Measurements from ENCODE around the gene RUNX1. TPM values are rescaled to one million over a fixed set of nuclear protein-coding genes. Genes with fewer than 3 reads are reported as not detected.

RUNX1 gene
- total and polyA plus RNA-seq, 10 of the 15 experiments (the other 5 are each of a cell fraction or from before 2014, with no cell fraction given) = 0.90 to 15.2 (median 4.1) TPM

GRCh38 chr21:34793471-34793870 is 255.6 kb downstream of the RUNX1 start (continued):
- TF ChIP-seq, protein P1, sequence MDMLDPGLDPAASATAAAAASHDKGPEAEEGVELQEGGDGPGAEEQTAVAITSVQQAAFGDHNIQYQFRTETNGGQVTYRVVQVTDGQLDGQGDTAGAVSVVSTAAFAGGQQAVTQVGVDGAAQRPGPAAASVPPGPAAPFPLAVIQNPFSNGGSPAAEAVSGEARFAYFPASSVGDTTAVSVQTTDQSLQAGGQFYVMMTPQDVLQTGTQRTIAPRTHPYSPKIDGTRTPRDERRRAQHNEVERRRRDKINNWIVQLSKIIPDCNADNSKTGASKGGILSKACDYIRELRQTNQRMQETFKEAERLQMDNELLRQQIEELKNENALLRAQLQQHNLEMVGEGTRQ (IDR thresholded peaks at IDR 0.05; ENCODE audit: borderline replicate concordance, low read depth, low read length) = no peak
- TF ChIP-seq EZH2 (IDR thresholded peaks at IDR 0.05; ENCODE audit: borderline replicate concordance, control insufficient read depth, low read depth, low read length) (no peak), MYC (IDR thresholded peaks at IDR 0.05; ENCODE audit: insufficient read depth, insufficient read length, insufficient replicate concordance, low read length, severe bottlenecking) (no peak)

DNA sequence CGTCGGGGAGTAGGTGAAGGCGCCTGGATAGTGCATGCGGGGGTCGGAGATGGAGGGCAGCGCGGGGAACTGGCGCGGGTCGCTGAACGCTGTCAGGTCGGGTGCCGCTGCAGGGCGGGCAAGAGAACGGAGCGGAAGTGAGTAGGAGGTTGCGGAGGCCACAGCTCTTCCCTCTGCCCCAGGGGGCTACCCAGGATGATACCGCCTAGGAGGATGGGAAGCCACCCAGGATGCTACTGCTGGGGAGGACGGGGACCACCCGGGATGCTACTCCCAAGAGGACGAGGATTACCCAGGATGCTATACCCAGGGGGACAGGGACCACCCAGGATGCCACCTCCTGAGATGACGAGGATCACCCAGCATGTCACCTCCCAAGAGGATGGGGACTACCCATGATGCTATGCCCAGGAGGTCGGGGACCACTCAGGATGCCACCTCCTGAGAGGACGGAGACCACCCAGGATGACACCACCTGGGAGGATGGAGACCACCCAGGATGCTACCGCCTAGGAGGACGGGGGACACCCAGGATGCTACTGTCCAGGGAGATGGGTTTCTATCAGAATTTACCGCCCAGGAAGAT is 256.5 kb downstream of the RUNX1 start:
- ChIA-PET RAD21 (ENCODE audit: unreplicated experiment) (no interaction called here), SMC1A (ENCODE audit: uncharacterized antibody, unreplicated experiment) (no interaction called here), POLR2A (no interaction called here), CTCF (no interaction called here)
- FAIRE-seq = no peak
- Histone ChIP-seq H3K36me3 (ENCODE audit: control insufficient read depth in 2 of 2, insufficient read depth in 2 of 2, low read length in 1 of 2) (no peaks in the 10 kb centered on the region; a peak in 2 of 4 replicates), H3K4me3 (no peak overlapping the region), H4K20me1 (ENCODE audit: control insufficient read depth, insufficient read depth) (no peaks in the 10 kb centered on the region), H3K4me1 (ENCODE audit: control insufficient read depth, insufficient read depth, low read length) (no peaks in the 10 kb centered on the region), H2AFZ (ENCODE audit: control insufficient read depth, low read depth, low read length) (no peak overlapping the region), H3K79me2 (ENCODE audit: control insufficient read depth, insufficient read depth, low read length) (no peaks in the 10 kb centered on the region), H3K9ac (ENCODE audit: control insufficient read depth, insufficient read depth, low read length) (no peak overlapping the region), H3K27ac (ENCODE audit: control insufficient read depth, insufficient read depth) (no peak overlapping the region), H3K9me3 (replicated peaks; ENCODE audit: control insufficient read depth, insufficient read depth, low read length) (no peaks in the 10 kb centered on the region), H3K27me3 (replicated peaks in 1 of 2; ENCODE audit: control insufficient read depth in 2 of 2, insufficient read depth in 2 of 2, low read length in 1 of 2) (no peaks in the 10 kb centered on the region), H3K4me2 (ENCODE audit: control insufficient read depth, insufficient read depth) (no peak overlapping the region)
- no peak for TF ChIP-seq ZBTB40 (IDR thresholded peaks at IDR 0.05; ENCODE audit: borderline replicate concordance)
- no peak for TF ChIP-seq SIN3A (IDR thresholded peaks at IDR 0.05; ENCODE audit: low read depth, low read length)
- TF ChIP-seq STAT1 (conservative IDR thresholded peaks at IDR 0.05) = no peak
- TF ChIP-seq RBBP5 (conservative IDR thresholded peaks at IDR 0.05) = no peak
- no peak for TF ChIP-seq BCL11A (IDR thresholded peaks at IDR 0.05; ENCODE audit: low read depth, low read length)
- no peak for TF ChIP-seq DPF2 (IDR thresholded peaks at IDR 0.05)
- intact Hi-C loops (cut with micrococcal nuclease; ENCODE audit: unreplicated experiment) (no loop called here), in situ Hi-C loops (cut with MboI) (no loop called here)
- BruUV-seq (replicated peaks) = no TSS peak
- ATAC-seq = no peak
- 94% methylated on average over 19 of the region's 27 CpGs for WGBS (ENCODE audit: insufficient coverage, insufficient replicate concordance, low lambda C conversion rate, missing lambda C conversion rate)
- no peak for DNase-seq (ENCODE audit: low read depth, low spot score)

Measured in GM12878 (cell line).